ENCODE data around the gene ANKRD33B. TPM values are rescaled to one million over a fixed set of nuclear protein-coding genes. Genes with fewer than 3 reads are reported as not detected.

ANKRD33B gene
- total and polyA plus RNA-seq, 2 experiments from 2014 or later = 2.9 to 15.4 TPM

- Mint-ChIP-seq H3K4me1 (peaks cover 18% of the 10 kb centered on the region), H3K9me3 (peaks cover 9% of the 10 kb centered on the region; the same call in 2 of the 3 replicates), H3K4me3 (no peak overlapping the region), H3K36me3 (ENCODE audit: low read depth) (peaks cover 32% of the 10 kb centered on the region), H3K27ac (no peak overlapping the region), H3K27me3 (ENCODE audit: insufficient read depth, low read depth, poor library complexity) (no peaks in the 10 kb centered on the region)
- no peak overlapping the region for H3K4me3 ChIP-seq
- no peak for ATAC-seq
- no peaks in the 10 kb centered on the region for H3K9me2 ChIP-seq (ENCODE audit: insufficient read depth)
- H3K79me2 ChIP-seq (replicated peaks; ENCODE audit: insufficient read depth) = no peaks in the 10 kb centered on the region
- no peak for DNase-seq (ENCODE audit: low spot score)
- H4K20me1 ChIP-seq (replicated peaks; ENCODE audit: insufficient read depth) = no peaks in the 10 kb centered on the region; the same call in 1 of the 2 replicates
- no peak overlapping the region for H3K4me2 ChIP-seq
- no peaks in the 10 kb centered on the region for H3K27me3 ChIP-seq (ENCODE audit: insufficient read depth)
- peaks cover 16% of the 10 kb centered on the region for H3K4me1 ChIP-seq (ENCODE audit: insufficient read depth)
- TF ChIP-seq CREB1 (CRISPR knock-in tag; IDR thresholded peaks at IDR 0.05; ENCODE audit: low read depth) = no peak
- no peak for TF ChIP-seq ZNF462 (CRISPR knock-in tag; IDR thresholded peaks at IDR 0.05)
- no peak for TF ChIP-seq ZNF331 (CRISPR knock-in tag; IDR thresholded peaks at IDR 0.05; ENCODE audit: low read depth)
- no peak for TF ChIP-seq REST (IDR thresholded peaks at IDR 0.05; ENCODE audit: unreplicated experiment)
- TF ChIP-seq ETS1 (IDR thresholded peaks at IDR 0.05) = no peak
- no peak for TF ChIP-seq ZNF114 (CRISPR knock-in tag; IDR thresholded peaks at IDR 0.05)
- no peak for TF ChIP-seq EZH2phosphoT487 (IDR thresholded peaks at IDR 0.05; ENCODE audit: unreplicated experiment)
- no peak for TF ChIP-seq JUNB (IDR thresholded peaks at IDR 0.05; ENCODE audit: unreplicated experiment)
- TF ChIP-seq POLR2AphosphoS5 (IDR thresholded peaks at IDR 0.05; ENCODE audit: low read depth) = no peak
- no peak for TF ChIP-seq EZH2 (IDR thresholded peaks at IDR 0.05; ENCODE audit: low read depth, unreplicated experiment)
- no peak overlapping the region for H2AFZ ChIP-seq
- no peak overlapping the region for H3K27ac ChIP-seq (ENCODE audit: low read depth)
- H3F3A ChIP-seq (replicated peaks; ENCODE audit: low read depth) = no peaks in the 10 kb centered on the region
- H3K36me3 ChIP-seq (ENCODE audit: insufficient read depth) = no peaks in the 10 kb centered on the region
These were observed 119.1 kb downstream of the ANKRD33B start for GRCh38 chr5:10682801-10683525.

Data from GM23338 (cell line).